NOMO-1 treated with DMSO at 0.1 percent for 48 hours (cell line): Measurements from ENCODE around the gene LAMA5.

Experiments
- DNase-seq: peaks from one replicate; lab custom pipeline; 2025; ENCODE audit not compliant: unreplicated experiment; lab: John Stamatoyannopoulos, UW

LAMA5 gene

GRCh38 chr20:62360854-62361798 is 6.0 kb downstream of the LAMA5 start:
- DNase-seq = no peak

GRCh38 chr20:62359491-62360121 is 7.5 kb downstream of the LAMA5 start:
- DNase-seq = no peak

- DNase-seq = no peak
These were observed 8.0 kb downstream of the LAMA5 start for GRCh38 chr20:62359043-62359490.

GRCh38 chr20:62358171-62359042 is 8.7 kb downstream of the LAMA5 start:
- no peak for DNase-seq

- DNase-seq = no peak
These were observed 9.4 kb downstream of the LAMA5 start for GRCh38 chr20:62357681-62358080.

GRCh38 chr20:62357187-62357667 is 9.9 kb downstream of the LAMA5 start:
- DNase-seq = no peak

- no peak for DNase-seq
These were observed 10.4 kb downstream of the LAMA5 start for GRCh38 chr20:62356589-62357186.

GRCh38 chr20:62355878-62356588 is 11.1 kb downstream of the LAMA5 start:
- no peak for DNase-seq

- DNase-seq = no peak
These were observed 11.6 kb downstream of the LAMA5 start for GRCh38 chr20:62355516-62355877.

- no peak for DNase-seq
These were observed 12.2 kb downstream of the LAMA5 start for GRCh38 chr20:62354811-62355341.

GRCh38 chr20:62354031-62354808 is 12.9 kb downstream of the LAMA5 start:
- no peak for DNase-seq

- no peak for DNase-seq
These were observed 13.7 kb downstream of the LAMA5 start for GRCh38 chr20:62353289-62354030.

- no peak for DNase-seq
These were observed 14.5 kb downstream of the LAMA5 start for GRCh38 chr20:62352402-62353288.

- no peak for DNase-seq
These were observed 15.4 kb downstream of the LAMA5 start for GRCh38 chr20:62351469-62352401.

GRCh38 chr20:62350629-62351422 is 16.3 kb downstream of the LAMA5 start:
- DNase-seq = no peak
